ENCODE results near the gene RAB7B. TPM values are rescaled to one million over a fixed set of nuclear protein-coding genes. Genes with fewer than 3 reads are reported as not detected.

The RAB7B gene
- total RNA-seq, 1 donor from 2014 or later = 4.4 TPM

DNA sequence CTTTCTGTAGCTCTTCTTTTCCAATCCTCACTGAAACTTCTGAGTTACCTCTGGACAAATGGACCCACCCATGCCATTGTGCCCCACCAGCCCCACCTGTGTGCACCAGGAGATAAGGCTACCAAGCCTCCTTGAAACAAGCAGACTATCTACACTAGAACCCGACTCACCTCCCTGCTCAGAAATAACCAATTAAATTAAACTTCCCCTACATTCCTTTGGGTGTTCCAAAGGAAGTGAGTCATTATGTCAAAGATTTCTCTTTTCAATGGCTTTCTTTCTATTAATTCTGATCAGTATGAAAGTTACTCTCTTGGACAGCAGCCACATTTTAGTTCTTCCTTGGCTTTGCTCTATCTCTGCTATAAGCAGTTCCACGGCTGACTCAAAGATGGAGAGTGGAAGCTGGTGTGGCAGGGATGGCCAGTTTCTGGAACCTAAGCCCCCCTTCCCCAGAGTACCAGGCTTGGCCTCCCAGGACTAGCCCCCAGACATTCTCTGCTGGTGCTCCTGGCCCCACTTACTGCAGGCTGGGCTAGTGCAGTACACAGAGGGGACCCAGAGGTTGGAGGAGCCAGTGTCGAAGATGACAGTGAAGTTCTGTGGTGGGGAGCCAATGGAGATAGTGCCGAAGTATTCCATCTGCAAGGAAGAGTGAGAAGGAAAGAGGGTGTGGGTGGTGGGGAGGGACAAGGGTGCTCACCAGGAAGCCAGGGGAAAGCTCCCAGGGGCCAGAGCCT lies 18.6 kb upstream of the RAB7B start:
- Mint-ChIP-seq H3K27me3 (ENCODE audit: low read depth) (no peaks in the 10 kb centered on the region), H3K36me3 (ENCODE audit: low read depth) (no peaks in the 10 kb centered on the region), H3K4me3 (no peak overlapping the region), H3K27ac (ENCODE audit: unreplicated experiment) (no peak overlapping the region), H3K9me3 (peaks cover 11% of the 10 kb centered on the region), H3K4me1 (peaks cover 21% of the 10 kb centered on the region)
- no peak for DNase-seq (ENCODE audit: low read depth, low spot score)
- TF ChIP-seq, protein P1, sequence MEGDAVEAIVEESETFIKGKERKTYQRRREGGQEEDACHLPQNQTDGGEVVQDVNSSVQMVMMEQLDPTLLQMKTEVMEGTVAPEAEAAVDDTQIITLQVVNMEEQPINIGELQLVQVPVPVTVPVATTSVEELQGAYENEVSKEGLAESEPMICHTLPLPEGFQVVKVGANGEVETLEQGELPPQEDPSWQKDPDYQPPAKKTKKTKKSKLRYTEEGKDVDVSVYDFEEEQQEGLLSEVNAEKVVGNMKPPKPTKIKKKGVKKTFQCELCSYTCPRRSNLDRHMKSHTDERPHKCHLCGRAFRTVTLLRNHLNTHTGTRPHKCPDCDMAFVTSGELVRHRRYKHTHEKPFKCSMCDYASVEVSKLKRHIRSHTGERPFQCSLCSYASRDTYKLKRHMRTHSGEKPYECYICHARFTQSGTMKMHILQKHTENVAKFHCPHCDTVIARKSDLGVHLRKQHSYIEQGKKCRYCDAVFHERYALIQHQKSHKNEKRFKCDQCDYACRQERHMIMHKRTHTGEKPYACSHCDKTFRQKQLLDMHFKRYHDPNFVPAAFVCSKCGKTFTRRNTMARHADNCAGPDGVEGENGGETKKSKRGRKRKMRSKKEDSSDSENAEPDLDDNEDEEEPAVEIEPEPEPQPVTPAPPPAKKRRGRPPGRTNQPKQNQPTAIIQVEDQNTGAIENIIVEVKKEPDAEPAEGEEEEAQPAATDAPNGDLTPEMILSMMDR (conservative IDR thresholded peaks at IDR 0.05) = no peak

DNA sequence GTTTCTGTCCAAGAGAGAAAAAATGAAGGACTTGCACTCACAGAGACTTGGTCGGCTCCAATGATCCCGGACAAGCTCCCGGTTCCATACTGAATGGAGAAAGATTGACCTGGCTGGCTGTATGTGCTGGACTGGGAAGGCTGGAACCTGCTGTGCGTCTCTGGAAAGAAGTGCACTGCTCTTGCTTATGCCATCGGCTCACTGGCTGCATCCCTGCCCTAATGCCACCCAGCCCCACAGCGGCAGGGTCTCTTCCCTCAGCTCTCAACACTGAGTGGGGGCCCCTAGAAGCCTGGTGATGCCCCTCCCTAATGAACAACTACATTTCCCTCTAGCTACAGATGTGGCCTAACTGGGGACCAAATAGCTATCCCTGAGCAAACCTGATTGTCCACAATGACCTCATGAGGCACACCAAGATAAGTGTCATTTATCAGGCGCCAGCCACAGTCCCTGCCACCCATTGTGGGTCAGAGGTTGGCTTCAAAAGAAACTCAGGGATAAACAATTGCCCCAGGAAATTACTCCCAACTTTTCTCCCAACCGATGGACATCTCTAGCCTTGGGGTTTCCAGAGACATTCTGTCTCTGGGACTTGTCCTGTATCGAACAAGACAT lies 17.9 kb upstream of the RAB7B start:
- Mint-ChIP-seq H3K4me1 (peaks cover 21% of the 10 kb centered on the region), H3K36me3 (ENCODE audit: low read depth) (no peaks in the 10 kb centered on the region), H3K9me3 (peaks cover 10% of the 10 kb centered on the region), H3K4me3 (no peak overlapping the region), H3K27ac (ENCODE audit: unreplicated experiment) (no peak overlapping the region), H3K27me3 (ENCODE audit: low read depth) (no peaks in the 10 kb centered on the region)
- no peak for DNase-seq (ENCODE audit: low read depth, low spot score)
- TF ChIP-seq, protein P1 (conservative IDR thresholded peaks at IDR 0.05) = no peak

DNA sequence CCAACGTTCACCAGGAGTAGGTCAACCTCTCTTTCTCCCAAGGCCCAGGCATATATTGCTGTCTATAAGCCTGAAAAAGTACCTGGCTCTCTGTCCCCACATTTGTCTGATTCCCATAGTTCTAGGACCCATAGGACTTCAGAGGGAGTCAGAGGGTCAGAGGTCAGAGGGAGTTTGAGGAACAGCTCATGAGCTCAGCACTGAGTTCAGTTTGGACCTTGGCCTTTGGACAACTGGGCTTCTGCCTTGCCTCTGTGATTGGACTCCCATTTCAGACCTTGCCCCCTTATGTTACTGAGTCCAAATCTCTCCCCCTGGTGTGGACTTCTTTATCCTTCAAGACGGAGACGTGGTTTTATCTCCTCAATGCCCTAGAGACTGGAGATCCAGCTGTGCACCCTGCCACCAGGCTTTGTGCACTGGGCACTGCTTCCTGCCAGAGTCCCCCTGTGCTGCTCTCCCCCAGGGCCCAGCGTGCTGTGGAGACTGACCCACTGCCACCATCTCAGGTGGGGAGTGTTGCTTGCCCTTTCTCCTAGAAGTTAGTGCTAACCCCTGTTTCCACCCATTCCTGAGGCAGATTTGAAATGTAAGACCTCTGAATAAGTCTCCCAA lies 17.3 kb upstream of the RAB7B start:
- H3K27me3 Mint-ChIP-seq (ENCODE audit: low read depth) = no peaks in the 10 kb centered on the region
- no peaks in the 10 kb centered on the region for H3K36me3 Mint-ChIP-seq (ENCODE audit: low read depth)
- no peak for DNase-seq (ENCODE audit: low read depth, low spot score)

DNA sequence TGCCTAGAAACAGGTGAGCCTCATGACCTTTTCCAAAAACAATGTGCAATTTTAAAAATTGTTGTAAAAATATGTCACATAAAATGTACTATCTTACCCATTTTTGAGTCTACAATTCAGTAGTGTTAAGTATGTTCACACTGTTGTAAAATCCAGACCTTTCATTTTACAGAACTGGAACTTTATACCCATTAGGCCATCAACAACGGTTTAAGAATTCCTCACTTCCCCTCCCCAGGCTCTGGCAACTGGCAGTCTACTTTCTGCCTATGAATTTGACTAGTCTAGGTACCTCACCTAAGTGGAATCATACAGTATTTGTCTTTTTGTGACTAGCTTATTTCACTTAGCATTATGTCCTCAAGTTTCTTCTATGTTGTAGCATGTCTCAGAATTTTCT lies 11.9 kb upstream of the RAB7B start:
- Mint-ChIP-seq H3K4me1 (no peaks in the 10 kb centered on the region), H3K27me3 (ENCODE audit: low read depth) (no peaks in the 10 kb centered on the region), H3K9me3 (peaks cover 4% of the 10 kb centered on the region), H3K36me3 (ENCODE audit: low read depth) (no peaks in the 10 kb centered on the region), H3K4me3 (no peak overlapping the region), H3K27ac (ENCODE audit: unreplicated experiment) (no peak overlapping the region)
- TF ChIP-seq, protein P1 (conservative IDR thresholded peaks at IDR 0.05) = no peak
- DNase-seq (ENCODE audit: low read depth, low spot score) = no peak

More for the DNA sequence above, 17.3 kb upstream of the RAB7B start:
- H3K4me1 Mint-ChIP-seq = peaks cover 17% of the 10 kb centered on the region
- H3K4me3 Mint-ChIP-seq = no peak overlapping the region
- TF ChIP-seq, protein P1 (conservative IDR thresholded peaks at IDR 0.05) = no peak
- H3K9me3 Mint-ChIP-seq = peaks cover 7% of the 10 kb centered on the region
- H3K27ac Mint-ChIP-seq (ENCODE audit: unreplicated experiment) = no peak overlapping the region

DNA sequence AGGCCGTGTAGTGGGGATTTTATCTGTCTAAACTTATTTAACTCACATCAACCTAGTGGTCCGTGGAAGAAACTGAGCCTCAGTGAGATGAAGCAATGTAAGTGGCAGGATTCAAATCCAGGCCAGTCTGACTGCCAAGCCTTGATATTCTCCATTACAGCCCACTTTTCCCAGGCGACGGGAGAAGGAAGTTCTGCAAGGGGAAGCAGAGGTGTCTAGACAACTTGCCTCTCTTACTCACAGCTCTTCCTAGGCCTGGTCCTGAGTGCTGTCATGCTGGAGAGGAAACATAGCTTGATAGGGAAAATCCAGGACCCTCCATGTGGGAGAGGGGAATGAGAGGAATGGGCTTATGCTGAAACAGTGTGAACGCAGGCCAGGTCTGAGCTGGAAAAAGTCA lies 11.4 kb upstream of the RAB7B start:
- H3K9me3 Mint-ChIP-seq = peaks cover 4% of the 10 kb centered on the region
- TF ChIP-seq, protein P1 (conservative IDR thresholded peaks at IDR 0.05) = no peak
- DNase-seq (ENCODE audit: low read depth, low spot score) = no peak
- peak overlapping the region; percentile 16 for H3K27ac Mint-ChIP-seq (ENCODE audit: unreplicated experiment)
- H3K27me3 Mint-ChIP-seq (ENCODE audit: low read depth) = no peaks in the 10 kb centered on the region
- H3K36me3 Mint-ChIP-seq (ENCODE audit: low read depth) = no peaks in the 10 kb centered on the region
- H3K4me1 Mint-ChIP-seq = no peaks in the 10 kb centered on the region
- H3K4me3 Mint-ChIP-seq = no peak overlapping the region
